Endothelial cell of umbilical vein (primary cell): Measurements from ENCODE around the gene TNS1. TPM values are rescaled to one million over a fixed set of nuclear protein-coding genes. Genes with fewer than 3 reads are reported as not detected.

Source experiments
- BruUV-seq: library from RNA; stranded (reverse); fragments of 400-500 nt; replicated peaks from 2 replicates; lab custom pipeline; 2021; lab: Mats Ljungman, UMichigan
- CTCF ChIA-PET: fragments of 300-600, 350-600 bp; sonication (Branson Sonifier 250); formaldehyde crosslinking; loops from one replicate; lab custom pipeline; 2021; ENCODE audit warnings: antibody characterized with exemption, inconsistent platforms; lab: Charles Lee
- POLR2A ChIA-PET: fragments of 300-600, 350-600 bp; sonication (Branson Sonifier 250); formaldehyde crosslinking; loops from one replicate; lab custom pipeline; 2021; ENCODE audit warnings: antibody characterized with exemption, inconsistent platforms; lab: Charles Lee
- DNase-seq: peaks from one replicate; pipeline ENCODE4 v3.0.0-alpha.2; 2011; ENCODE audit warnings: low read depth, low spot score
- FAIRE-seq: peaks from 2 replicates; lab custom pipeline; 2011; peaks lifted over from hg19 to GRCh38; lab: Jason Lieb, UNC
- H2AFZ ChIP-seq: 2 replicates; pipeline ENCODE4 v1.6.0; 2012; ENCODE audit warnings: low read depth, low read length, control low read depth, inconsistent platforms
- H3K27ac ChIP-seq: 2 replicates; pipeline ENCODE4 v1.5.1; 2011; ENCODE audit warnings: low read depth, mild to moderate bottlenecking, control low read depth, low read length, moderate library complexity; ENCODE audit not compliant: insufficient read depth
- H3K27me3 ChIP-seq, 2 experiments: 2 replicates each; pipeline versions ENCODE4 v1.6.0 to v1.6.1; 2011; ENCODE audit warnings: low read length in 2 of 2, mixed read lengths in 1 of 2; ENCODE audit not compliant: control insufficient read depth in 2 of 2, insufficient read depth in 2 of 2
- H3K36me3 ChIP-seq, 2 experiments: 2 replicates in 1 of 2; 3 replicates in 1 of 2; pipeline ENCODE4 v1.5.1; 2011; ENCODE audit warnings: low read length in 2 of 2, mild to moderate bottlenecking in 1 of 2, moderate library complexity in 1 of 2; ENCODE audit not compliant: control insufficient read depth in 2 of 2, insufficient read depth in 2 of 2; ENCODE audit errors: extremely low read depth in 1 of 2
- H3K4me1 ChIP-seq: 3 replicates; pipeline ENCODE4 v1.5.1; 2011; ENCODE audit warnings: mild to moderate bottlenecking, low read length; ENCODE audit not compliant: control insufficient read depth, insufficient read depth; ENCODE audit errors: extremely low read depth
- H3K4me2 ChIP-seq: 2 replicates; pipeline ENCODE4 v1.6.1; 2011; ENCODE audit warnings: low read length, control low read depth, mixed read lengths; ENCODE audit not compliant: insufficient read depth
- H3K4me3 ChIP-seq, 3 experiments: fragments of 200-600 bp in 1 of 3; sonication (generic), shearing (Covaris generic) in 1 of 3; replicated peaks in 1 of 3; 2 replicates each; pipeline ENCODE4 v1.5.1; 2011 to 2016; ENCODE audit warnings: control low read depth in 3 of 3, low read length in 3 of 3, mild to moderate bottlenecking in 2 of 3, inconsistent platforms in 1 of 3, low read depth in 1 of 3, moderate library complexity in 1 of 3; ENCODE audit not compliant: insufficient read depth in 1 of 3
- H3K79me2 ChIP-seq: 2 replicates; pipeline ENCODE4 v1.6.0; 2012; ENCODE audit warnings: low read length, inconsistent platforms; ENCODE audit not compliant: control insufficient read depth, insufficient read depth
- H3K9ac ChIP-seq: replicated peaks from 2 replicates; pipeline ENCODE3; 2011; ENCODE audit warnings: low read length, control low read depth; ENCODE audit not compliant: insufficient read depth; ENCODE audit errors: extremely low read depth
- H3K9me1 ChIP-seq: replicated peaks from 3 replicates; pipeline ENCODE4 v1.6.0; 2011; ENCODE audit warnings: mild to moderate bottlenecking, low read length; ENCODE audit not compliant: control insufficient read depth, insufficient read depth; ENCODE audit errors: extremely low read depth
- H3K9me3 ChIP-seq: replicated peaks from 2 replicates; pipeline ENCODE4 v1.5.1; 2012; ENCODE audit warnings: low read length, inconsistent platforms; ENCODE audit not compliant: control insufficient read depth, insufficient read depth
- H4K20me1 ChIP-seq: replicated peaks from 2 replicates; pipeline ENCODE3; 2011; ENCODE audit warnings: mild to moderate bottlenecking, low read length; ENCODE audit not compliant: control insufficient read depth, insufficient read depth; ENCODE audit errors: extremely low read depth
- EZH2 ChIP-seq: IDR thresholded peaks from 2 replicates; pipeline ENCODE4 v1.6.1; 2012; ENCODE audit warnings: borderline replicate concordance, low read depth, mild to moderate bottlenecking, moderate library complexity, low read length, inconsistent platforms; ENCODE audit not compliant: severe bottlenecking
- FOS ChIP-seq: IDR thresholded peaks from 2 replicates; pipeline ENCODE4 v1.6.1; 2011; ENCODE audit warnings: mild to moderate bottlenecking, low read length, moderate library complexity, borderline replicate concordance; ENCODE audit not compliant: insufficient read depth
- GATA2 ChIP-seq: IDR thresholded peaks from 2 replicates; pipeline ENCODE4 v1.7.0; 2011; ENCODE audit warnings: low read depth, mild to moderate bottlenecking, moderate library complexity, mixed read lengths, low read length; ENCODE audit not compliant: insufficient read length, insufficient read depth
- JUN ChIP-seq: IDR thresholded peaks from 2 replicates; pipeline ENCODE4 v1.6.1; 2011; ENCODE audit warnings: borderline replicate concordance, low read depth; ENCODE audit not compliant: insufficient read length, insufficient read depth
- MAX ChIP-seq: IDR thresholded peaks from 2 replicates; pipeline ENCODE4 v1.6.1; 2011; ENCODE audit not compliant: insufficient read depth, insufficient read length
- MYC ChIP-seq: IDR thresholded peaks from one replicate; pipeline ENCODE4 v1.6.1; 2011; ENCODE audit warnings: mild to moderate bottlenecking, low read depth, low read length
- POLR2A ChIP-seq: IDR thresholded peaks from 2 replicates; pipeline ENCODE4 v1.6.1; 2012; ENCODE audit warnings: low read depth, mild to moderate bottlenecking, control low read depth, low read length
- POLR2AphosphoS5 ChIP-seq: IDR thresholded peaks from 2 replicates; pipeline ENCODE4 v1.6.1; 2012; ENCODE audit warnings: low read depth, mild to moderate bottlenecking, control low read depth, low read length, moderate library complexity; ENCODE audit not compliant: insufficient read depth
- dilution Hi-C: fragments of 300-500 bp; cut with MboI; formaldehyde crosslinking; loops from one replicate; pipeline ENCODE4 v1.15.0; 2019; ENCODE audit warnings: low sequenced_read_pairs; ENCODE audit not compliant: extremely low pct_ligation_motif_present
- intact Hi-C: fragments of 100-400 bp; cut with micrococcal nuclease; formaldehyde crosslinking; loops from one replicate; pipeline ENCODE4 v1.10.0; 2022
- polyA plus RNA-seq, 4 experiments: library from polyadenylated mRNA; depleted of rRNA in 3 of 4; stranded (reverse) in 3 of 4; unstranded in 1 of 4; fragments of >200 nt; gene quantifications; 2 replicates each; pipeline versions ENCODE4 v1.2.1 to v1.2.3, GENCODE V29; 2011 to 2012; ENCODE audit warnings: missing spikeins in 1 of 4
- total RNA-seq: library from RNA; stranded (reverse); gene quantifications from 2 replicates; pipeline ENCODE4 v1.2.3, GENCODE V29; 2021
- TF ChIP-seq, protein P1 (sequence below), 2 donors: IDR thresholded peaks; 1 replicate in 1 of 2; 2 replicates in 1 of 2; pipeline ENCODE4 v1.5.1; 2011; ENCODE audit warnings: low read length in 2 of 2, mild to moderate bottlenecking in 2 of 2, moderate library complexity in 2 of 2, control low read depth in 1 of 2, inconsistent platforms in 1 of 2, low read depth in 1 of 2; ENCODE audit not compliant: insufficient read depth in 1 of 2; ENCODE audit errors: extremely low read depth in 1 of 2

Gene TNS1
- total and polyA plus RNA-seq, 2 donors (not counting 3 experiments of a cell fraction or from before 2014, with no cell fraction given), result 11.0 to 52.1 TPM

- Histone ChIP-seq H3K4me3 (no peak overlapping the region), H3K4me1 (peaks cover 6% of the 10 kb centered on the region), H3K36me3 (peaks cover 0 to 9% of the 10 kb centered on the region in 2 experiments), H4K20me1 (no peaks in the 10 kb centered on the region), H2AFZ (no peak overlapping the region), H3K4me2 (no peak overlapping the region), H3K9me1 (no peaks in the 10 kb centered on the region), H3K27me3 (no peaks in the 10 kb centered on the region), H3K79me2 (no peaks in the 10 kb centered on the region), H3K9ac (no peak overlapping the region), H3K27ac (no peak overlapping the region), H3K9me3 (no peaks in the 10 kb centered on the region)
- TF ChIP-seq, protein P1, sequence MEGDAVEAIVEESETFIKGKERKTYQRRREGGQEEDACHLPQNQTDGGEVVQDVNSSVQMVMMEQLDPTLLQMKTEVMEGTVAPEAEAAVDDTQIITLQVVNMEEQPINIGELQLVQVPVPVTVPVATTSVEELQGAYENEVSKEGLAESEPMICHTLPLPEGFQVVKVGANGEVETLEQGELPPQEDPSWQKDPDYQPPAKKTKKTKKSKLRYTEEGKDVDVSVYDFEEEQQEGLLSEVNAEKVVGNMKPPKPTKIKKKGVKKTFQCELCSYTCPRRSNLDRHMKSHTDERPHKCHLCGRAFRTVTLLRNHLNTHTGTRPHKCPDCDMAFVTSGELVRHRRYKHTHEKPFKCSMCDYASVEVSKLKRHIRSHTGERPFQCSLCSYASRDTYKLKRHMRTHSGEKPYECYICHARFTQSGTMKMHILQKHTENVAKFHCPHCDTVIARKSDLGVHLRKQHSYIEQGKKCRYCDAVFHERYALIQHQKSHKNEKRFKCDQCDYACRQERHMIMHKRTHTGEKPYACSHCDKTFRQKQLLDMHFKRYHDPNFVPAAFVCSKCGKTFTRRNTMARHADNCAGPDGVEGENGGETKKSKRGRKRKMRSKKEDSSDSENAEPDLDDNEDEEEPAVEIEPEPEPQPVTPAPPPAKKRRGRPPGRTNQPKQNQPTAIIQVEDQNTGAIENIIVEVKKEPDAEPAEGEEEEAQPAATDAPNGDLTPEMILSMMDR (IDR thresholded peaks at IDR 0.05; ENCODE audit: extremely low read depth in 1 of 2, insufficient read depth in 1 of 2, low read depth in 1 of 2, low read length in 2 of 2), result no peak
- TF ChIP-seq MAX, result no peak
- no peak for TF ChIP-seq JUN
- no peak for TF ChIP-seq FOS
- no peak for TF ChIP-seq POLR2A
- no peak for TF ChIP-seq EZH2
- TF ChIP-seq POLR2AphosphoS5, result no peak
- TF ChIP-seq MYC, result no peak
- no peak for TF ChIP-seq GATA2
- intact Hi-C loops, result no loop called here
- no TSS peak for BruUV-seq
- FAIRE-seq (no peak), DNase-seq (no peak)
- ChIA-PET POLR2A (no interaction called here), CTCF (no interaction called here)
- dilution Hi-C loops, result no loop called here
These were observed 107.6 kb downstream of the TNS1 start for GRCh38 chr2:217895070-217895635.
